ENCODE measurements around the gene SNRNP48. TPM values are rescaled to one million over a fixed set of nuclear protein-coding genes. Genes with fewer than 3 reads are reported as not detected.

The SNRNP48 gene
- polyA plus RNA-seq, 1 experiment = 10.6 TPM

DNA sequence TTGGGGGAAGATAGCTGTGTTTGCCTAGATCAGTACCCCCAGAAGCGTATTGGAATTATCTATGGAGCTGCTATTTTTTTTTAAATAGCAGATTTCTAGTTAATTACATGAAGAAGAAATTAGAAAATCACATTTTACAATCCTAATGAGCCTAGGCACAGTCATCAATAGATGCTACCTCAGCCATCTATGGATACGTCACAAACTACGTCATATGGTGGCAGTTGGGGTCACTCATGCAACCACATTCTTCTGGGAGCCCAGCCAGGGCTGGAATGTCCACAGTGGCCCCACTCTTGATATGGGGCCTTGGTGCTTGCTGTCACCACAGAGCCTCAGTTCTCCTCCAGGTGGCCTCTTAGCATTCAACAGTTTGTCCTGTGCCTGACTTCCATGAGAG is 63.0 kb downstream of the SNRNP48 start:
- no peaks in the 10 kb centered on the region for H3K9me3 ChIP-seq (ENCODE audit: control insufficient read depth, insufficient read depth, low read length)
- no peak for DNase-seq (ENCODE audit: low read depth, low spot score)
- POLR2A ChIA-PET = no interaction called here
- H3K27ac ChIP-seq (ENCODE audit: low read depth, low read length) = no peak overlapping the region
- H3K27me3 ChIP-seq (ENCODE audit: control insufficient read depth, insufficient read depth, low read length) = peaks cover 4% of the 10 kb centered on the region
- no peak overlapping the region for H3K4me3 ChIP-seq (ENCODE audit: low read depth, low read length)
- TF ChIP-seq, protein P1, sequence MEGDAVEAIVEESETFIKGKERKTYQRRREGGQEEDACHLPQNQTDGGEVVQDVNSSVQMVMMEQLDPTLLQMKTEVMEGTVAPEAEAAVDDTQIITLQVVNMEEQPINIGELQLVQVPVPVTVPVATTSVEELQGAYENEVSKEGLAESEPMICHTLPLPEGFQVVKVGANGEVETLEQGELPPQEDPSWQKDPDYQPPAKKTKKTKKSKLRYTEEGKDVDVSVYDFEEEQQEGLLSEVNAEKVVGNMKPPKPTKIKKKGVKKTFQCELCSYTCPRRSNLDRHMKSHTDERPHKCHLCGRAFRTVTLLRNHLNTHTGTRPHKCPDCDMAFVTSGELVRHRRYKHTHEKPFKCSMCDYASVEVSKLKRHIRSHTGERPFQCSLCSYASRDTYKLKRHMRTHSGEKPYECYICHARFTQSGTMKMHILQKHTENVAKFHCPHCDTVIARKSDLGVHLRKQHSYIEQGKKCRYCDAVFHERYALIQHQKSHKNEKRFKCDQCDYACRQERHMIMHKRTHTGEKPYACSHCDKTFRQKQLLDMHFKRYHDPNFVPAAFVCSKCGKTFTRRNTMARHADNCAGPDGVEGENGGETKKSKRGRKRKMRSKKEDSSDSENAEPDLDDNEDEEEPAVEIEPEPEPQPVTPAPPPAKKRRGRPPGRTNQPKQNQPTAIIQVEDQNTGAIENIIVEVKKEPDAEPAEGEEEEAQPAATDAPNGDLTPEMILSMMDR (IDR thresholded peaks at IDR 0.05; ENCODE audit: low read depth, low read length) = no peak
- CTCF ChIA-PET = no interaction called here

DNA sequence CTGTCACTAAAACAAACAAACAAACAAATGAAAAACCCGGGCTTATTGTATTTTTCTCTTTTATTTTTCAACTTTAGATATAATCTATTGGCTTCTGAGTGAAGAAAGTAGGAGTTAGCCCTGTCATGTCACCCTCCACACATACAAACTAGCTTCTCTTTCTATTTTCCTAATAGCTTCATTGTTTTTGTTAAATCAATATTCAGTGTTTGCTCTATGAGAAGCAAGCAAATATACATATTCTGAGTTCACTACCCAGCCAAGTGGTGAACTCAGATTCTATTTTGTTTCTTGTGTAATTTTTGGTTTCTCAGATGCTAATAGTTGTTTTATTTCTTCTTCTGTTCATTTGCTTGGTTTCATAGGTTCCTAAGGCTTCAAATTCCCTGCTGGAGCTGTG is 66.4 kb downstream of the SNRNP48 start:
- H3K27ac ChIP-seq (ENCODE audit: low read depth, low read length) = no peak overlapping the region
- POLR2A ChIA-PET = no interaction called here
- H3K4me3 ChIP-seq (ENCODE audit: low read depth, low read length) = no peak overlapping the region
- CTCF ChIA-PET = interaction anchor here (1.6 kb wide), 1 partner anchor 17 kb away, joined by 4 read pairs; no protein-coding TSS in a partner anchor
- no peak for DNase-seq (ENCODE audit: low read depth, low spot score)
- TF ChIP-seq, protein P1 (IDR thresholded peaks at IDR 0.05; ENCODE audit: low read depth, low read length) = no peak
- no peaks in the 10 kb centered on the region for H3K9me3 ChIP-seq (ENCODE audit: control insufficient read depth, insufficient read depth, low read length)
- peaks cover 4% of the 10 kb centered on the region for H3K27me3 ChIP-seq (ENCODE audit: control insufficient read depth, insufficient read depth, low read length)

DNA sequence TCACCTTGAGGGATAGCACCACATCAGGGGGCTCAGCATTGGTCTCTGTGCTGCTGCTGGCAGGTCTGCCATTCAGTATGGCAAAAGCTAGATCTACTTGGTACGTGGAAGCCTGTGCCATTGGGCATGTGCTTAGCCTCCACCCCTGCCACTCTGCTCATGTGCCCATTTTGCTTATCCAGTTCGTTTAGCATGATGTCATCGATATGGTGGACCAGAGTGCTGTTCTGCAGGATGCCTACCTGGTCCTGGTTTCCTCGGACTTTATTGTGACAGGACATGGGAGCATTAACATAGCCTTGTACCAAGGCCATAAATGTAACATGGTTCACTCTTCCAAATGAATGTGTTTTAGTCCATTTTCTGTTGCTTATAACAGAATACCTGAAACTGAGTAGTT is 68.5 kb downstream of the SNRNP48 start:
- Histone ChIP-seq H3K4me3 (ENCODE audit: low read depth, low read length) (no peak overlapping the region), H3K9me3 (ENCODE audit: control insufficient read depth, insufficient read depth, low read length) (no peaks in the 10 kb centered on the region), H3K27me3 (ENCODE audit: control insufficient read depth, insufficient read depth, low read length) (peaks cover 4% of the 10 kb centered on the region), H3K27ac (ENCODE audit: low read depth, low read length) (no peak overlapping the region)
- DNase-seq (ENCODE audit: low read depth, low spot score) = no peak
- POLR2A ChIA-PET = interaction anchor here (0.6 kb wide), 1 partner anchor 355 kb away, joined by 9 read pairs; no protein-coding TSS in a partner anchor
- CTCF ChIA-PET = interaction anchor here (0.7 to 1.3 kb wide), 2 partner anchors 23 to 346 kb away, joined by 3 to 6 read pairs; no protein-coding TSS in a partner anchor
- TF ChIP-seq, protein P1 (IDR thresholded peaks at IDR 0.05; ENCODE audit: low read depth, low read length) = no peak

DNA sequence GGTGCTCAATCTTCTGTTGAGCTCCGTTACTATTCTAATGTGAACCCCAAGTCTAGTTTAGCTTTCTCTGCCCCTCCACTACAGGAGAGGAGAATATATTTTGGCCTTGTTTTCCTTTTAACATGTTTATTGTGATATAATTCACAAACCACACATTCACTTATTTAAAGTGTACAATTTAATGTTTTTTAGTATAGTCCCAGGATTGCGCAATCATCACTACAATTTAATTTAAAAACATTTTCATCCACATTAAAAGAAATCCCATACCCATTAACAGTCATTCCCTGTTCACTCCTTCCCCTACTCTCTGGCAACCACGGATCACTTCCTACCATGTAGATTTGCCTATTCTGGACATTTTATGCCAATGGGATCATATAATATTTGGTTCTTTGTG is 71.4 kb downstream of the SNRNP48 start:
- no peak for DNase-seq (ENCODE audit: low read depth, low spot score)
- no peak overlapping the region for H3K27ac ChIP-seq (ENCODE audit: low read depth, low read length)
- TF ChIP-seq, protein P1 (IDR thresholded peaks at IDR 0.05; ENCODE audit: low read depth, low read length) = no peak
- ChIA-PET CTCF (interaction anchor here (1.0 kb wide), 1 partner anchor 398 kb away, joined by 3 read pairs; no protein-coding TSS in a partner anchor), POLR2A (no interaction called here)
- H3K4me3 ChIP-seq (ENCODE audit: low read depth, low read length) = no peak overlapping the region
- no peaks in the 10 kb centered on the region for H3K9me3 ChIP-seq (ENCODE audit: control insufficient read depth, insufficient read depth, low read length)
- H3K27me3 ChIP-seq (ENCODE audit: control insufficient read depth, insufficient read depth, low read length) = peaks cover 3% of the 10 kb centered on the region

Other genes with a start within 250 kb of the SNRNP48 start
- not detected in 2 replicates for gene CAGE1, start 200.5 kb upstream of the SNRNP48 start, polyA plus RNA-seq (2011; rRNA removed)
- 12.4 and 12.7 TPM in 2 replicates for gene RIOK1, start 200.4 kb upstream of the SNRNP48 start, polyA plus RNA-seq (2011; rRNA removed)
- 3.6 TPM in 2 replicates for gene DSP, start 48.5 kb upstream of the SNRNP48 start, polyA plus RNA-seq (2011; rRNA removed)
- 0.69 and 0.77 TPM in 2 replicates for gene BMP6, start 135.9 kb downstream of the SNRNP48 start, polyA plus RNA-seq (2011; rRNA removed)

All from AG04450 (cell line).